CD14-positive monocyte (primary cell): ENCODE data around the gene PLVAP. TPM values are rescaled to one million over a fixed set of nuclear protein-coding genes. Genes with fewer than 3 reads are reported as not detected.

Experiments
- DNase-seq, 3 donors: peaks; one replicate each; pipeline ENCODE4 v3.0.0-alpha.2; 2011 to 2022
- H2AFZ ChIP-seq: 2 replicates; pipeline ENCODE4 v1.6.0; 2012; ENCODE audit warnings: mild to moderate bottlenecking, low read depth, low read length, inconsistent platforms; ENCODE audit not compliant: insufficient read depth, poor library complexity, severe bottlenecking
- H3K27ac ChIP-seq, 2 donors: 1 replicate in 1 of 2; 2 replicates in 1 of 2; pipeline ENCODE4 v1.5.1; 2012 to 2013; ENCODE audit warnings: low read length in 2 of 2, control low read depth in 1 of 2, inconsistent platforms in 1 of 2, low read depth in 1 of 2, mild to moderate bottlenecking in 1 of 2
- H3K27me3 ChIP-seq, 2 donors: one replicate each; pipeline versions ENCODE4 v1.6.0 to v1.6.1; 2011 to 2013; ENCODE audit warnings: low read length in 2 of 2; ENCODE audit not compliant: control insufficient read depth in 2 of 2, insufficient read depth in 2 of 2
- H3K36me3 ChIP-seq, 2 donors: replicated peaks in 1 of 2; 1 replicate in 1 of 2; 2 replicates in 1 of 2; pipeline versions ENCODE4 v1.5.1 to v1.6.1; 2012 to 2013; ENCODE audit warnings: low read length in 2 of 2, control low read depth in 1 of 2, inconsistent platforms in 1 of 2, mild to moderate bottlenecking in 1 of 2; ENCODE audit not compliant: insufficient read depth in 2 of 2, control insufficient read depth in 1 of 2
- H3K4me1 ChIP-seq, 2 donors: 1 replicate in 1 of 2; 2 replicates in 1 of 2; pipeline versions ENCODE4 v1.5.1 to v1.6.1; 2012 to 2013; ENCODE audit warnings: low read length in 2 of 2, control low read depth in 1 of 2, inconsistent platforms in 1 of 2, mild to moderate bottlenecking in 1 of 2, moderate library complexity in 1 of 2; ENCODE audit not compliant: insufficient read depth in 2 of 2, control insufficient read depth in 1 of 2
- H3K4me2 ChIP-seq: replicated peaks from 2 replicates; pipeline ENCODE3; 2012; ENCODE audit warnings: low read length, moderate library complexity, mild to moderate bottlenecking; ENCODE audit not compliant: poor library complexity, severe bottlenecking; ENCODE audit errors: extremely low read depth
- H3K4me3 ChIP-seq, 3 experiments: fragments of 200-600 bp in 1 of 3; sonication (generic) in 1 of 3; replicated peaks in 1 of 3; 1 replicate in 2 of 3; 2 replicates in 1 of 3; pipeline ENCODE4 v1.5.1; 2011 to 2013; ENCODE audit warnings: low read length in 3 of 3, mild to moderate bottlenecking in 3 of 3, control low read depth in 2 of 3, low read depth in 2 of 3, inconsistent platforms in 1 of 3, moderate library complexity in 1 of 3
- H3K79me2 ChIP-seq: 2 replicates; pipeline ENCODE4 v1.6.0; 2012; ENCODE audit warnings: mild to moderate bottlenecking, control low read depth, inconsistent platforms, low read length, moderate library complexity; ENCODE audit not compliant: insufficient read depth
- H3K9ac ChIP-seq: 2 replicates; pipeline ENCODE4 v1.6.0; 2017; ENCODE audit warnings: low read length, mild to moderate bottlenecking; ENCODE audit not compliant: insufficient read depth, poor library complexity, severe bottlenecking
- H3K9me3 ChIP-seq, 2 donors: replicated peaks in 1 of 2; 1 replicate in 1 of 2; 2 replicates in 1 of 2; pipeline versions ENCODE4 v1.5.1 to v1.6.1; 2012 to 2013; ENCODE audit warnings: low read length in 2 of 2, control low read depth in 1 of 2; ENCODE audit not compliant: control insufficient read depth in 1 of 2, insufficient read depth in 1 of 2
- H4K20me1 ChIP-seq: 2 replicates; pipeline ENCODE4 v1.6.0; 2012; ENCODE audit warnings: mild to moderate bottlenecking, low read length, control low read depth, moderate library complexity; ENCODE audit not compliant: insufficient read depth
- H3K27ac Mint-ChIP-seq, 7 donors: one replicate each; pipeline ENCODE4 v1.8.0; 2020; ENCODE audit warnings: mild to moderate bottlenecking in 7 of 7, mixed read lengths in 7 of 7, moderate library complexity in 6 of 7, inconsistent platforms in 2 of 7
- H3K27me3 Mint-ChIP-seq, 3 donors: one replicate each; pipeline ENCODE4 v1.8.0; 2021 to 2022; ENCODE audit warnings: low read depth in 3 of 3, mild to moderate bottlenecking in 3 of 3, mixed read lengths in 3 of 3, moderate library complexity in 3 of 3, inconsistent platforms in 1 of 3
- H3K36me3 Mint-ChIP-seq, 2 donors: one replicate each; pipeline ENCODE4 v1.8.0; 2020; ENCODE audit warnings: mixed read lengths in 2 of 2, inconsistent platforms in 1 of 2, mild to moderate bottlenecking in 1 of 2
- H3K4me1 Mint-ChIP-seq: one replicate; pipeline ENCODE4 v1.8.0; 2020; ENCODE audit warnings: mild to moderate bottlenecking, mixed read lengths
- H3K4me3 Mint-ChIP-seq, 2 donors: one replicate each; pipeline ENCODE4 v1.8.0; 2020; ENCODE audit warnings: mild to moderate bottlenecking in 2 of 2, mixed read lengths in 2 of 2, moderate library complexity in 1 of 2
- H3K9me3 Mint-ChIP-seq, 7 donors: one replicate each; pipeline ENCODE4 v1.8.0; 2020 to 2022; ENCODE audit warnings: mixed read lengths in 7 of 7, mild to moderate bottlenecking in 6 of 7, moderate library complexity in 6 of 7, inconsistent platforms in 2 of 7
- CTCF ChIP-seq: fragments of 200-600 bp; IDR thresholded peaks from one replicate; pipeline ENCODE4 v1.8.0; 2022; ENCODE audit warnings: antibody characterized with exemption, mild to moderate bottlenecking
- WGBS: methylation state at CpG from one replicate; pipeline ENCODE4 v1.1.5; 2013; ENCODE audit warnings: missing lambda C conversion rate; ENCODE audit not compliant: insufficient coverage; 5-methylcytosine and 5-hydroxymethylcytosine counted together
- intact Hi-C, 2 donors: fragments of 100-400 bp; cut with micrococcal nuclease; formaldehyde crosslinking; loops; one replicate each; pipeline versions ENCODE4 v1.15.0 to v1.15.1; 2023
- polyA plus RNA-seq, 3 donors: library from polyadenylated mRNA; depleted of rRNA in 1 of 3; unstranded in 2 of 3; stranded (reverse) in 1 of 3; fragments of 300-500 nt in 2 of 3; fragments of >200 nt in 1 of 3; fragmentation: Illumina TruSeq in 2 of 3; gene quantifications; 1 replicate in 2 of 3; 2 replicates in 1 of 3; pipeline ENCODE4 v1.2.3, GENCODE V29; 2012 to 2021

The PLVAP gene
- polyA plus RNA-seq, 3 donors: 0.08 to 0.81 TPM; not detected in 1

GRCh38 chr19:17302391-17303166, 74.6 kb downstream of the PLVAP start:
- peaks cover 6 to 11% of the 10 kb centered on the region in 2 donors for H3K9me3 ChIP-seq
- Mint-ChIP-seq H3K36me3 (peaks cover 12 to 32% of the 10 kb centered on the region in 2 donors), H3K27me3 (no peaks in the 10 kb centered on the region), H3K27ac (peak overlapping the region; percentile 42 to 78 (median 63)), H3K4me1 (peaks cover 31% of the 10 kb centered on the region), H3K4me3 (peak overlapping the region; percentile 83 to 88), H3K9me3 (peaks cover 4 to 13% (median 11%) of the 10 kb centered on the region in 7 donors)
- peak overlapping the region; percentile 65 for H3K9ac ChIP-seq
- WGBS: under 1% methylated on average over 26 of the region's 29 CpGs
- H3K27me3 ChIP-seq: no peaks in the 10 kb centered on the region
- H3K79me2 ChIP-seq: peaks cover 49% of the 10 kb centered on the region
- intact Hi-C loops: loop anchor here in 1 of 2 donors (5.0 kb wide), 1 partner anchor 35 kb away; the partner anchor contains the start of gene GTPBP3
- peaks cover 18% of the 10 kb centered on the region for H4K20me1 ChIP-seq
- DNase-seq: peak; percentile 42 to 72 (median 69)
- peak overlapping the region; percentile 84 for H2AFZ ChIP-seq
- H3K36me3 ChIP-seq: peaks cover 2 to 13% of the 10 kb centered on the region in 2 donors
- H3K4me2 ChIP-seq: peak overlapping the region; percentile 97
- TF ChIP-seq CTCF: no peak
- H3K4me3 ChIP-seq: peak overlapping the region; percentile 63 to 81 (median 80)
- peak overlapping the region; percentile 33 to 55 for H3K27ac ChIP-seq
- peaks cover 42 to 46% of the 10 kb centered on the region in 2 donors for H3K4me1 ChIP-seq

Other genes starting within 250 kb of the PLVAP start
- 10 to 100 TPM; 26.5 to 39.8 (median 29.7) TPM for gene USE1, start 162.0 kb downstream of the PLVAP start, polyA plus RNA-seq
- 10 to 100 TPM; 31.8 to 59.9 (median 57.6) TPM for gene OCEL1, start 151.1 kb downstream of the PLVAP start, polyA plus RNA-seq
- gene NR2F6, start 131.4 kb downstream of the PLVAP start, polyA plus RNA-seq: 1 to 10 TPM in 2 of 3 donors, under 1 TPM in 1; 0.87 to 5.1 (median 1.7) TPM
- not detected for gene USHBP1, start 112.6 kb downstream of the PLVAP start, polyA plus RNA-seq
- gene BABAM1, start 109.9 kb downstream of the PLVAP start, polyA plus RNA-seq: 100 to 1,000 TPM in 1 of 3 donors, 10 to 100 TPM in 2; 76.9 to 106 (median 90.3) TPM
- 1 to 10 TPM; 1.3 to 8.5 (median 2.2) TPM for gene ANKLE1, start 95.4 kb downstream of the PLVAP start, polyA plus RNA-seq
- gene ABHD8, start 73.9 kb downstream of the PLVAP start, polyA plus RNA-seq: 10 to 100 TPM; 11.3 to 14.9 (median 12.5) TPM
- gene MRPL34, start 71.5 kb downstream of the PLVAP start, polyA plus RNA-seq: 100 to 1,000 TPM in 2 of 3 donors, 10 to 100 TPM in 1; 13.2 to 208 (median 155) TPM
- gene DDA1, start 67.8 kb downstream of the PLVAP start, polyA plus RNA-seq: 10 to 100 TPM; 22.5 to 49.5 (median 23.8) TPM
- gene ANO8, start 42.5 kb downstream of the PLVAP start, polyA plus RNA-seq: 10 to 100 TPM in 1 of 3 donors, under 1 TPM in 1, not detected in 1; 0.11 to 14.1 TPM
- gene GTPBP3, start 39.8 kb downstream of the PLVAP start, polyA plus RNA-seq: 10 to 100 TPM in 1 of 3 donors, 1 to 10 TPM in 2; 1.0 to 22.0 (median 1.7) TPM
- under 1 TPM in 1 of 3 donors, not detected in 2; 0.52 TPM for gene CCDC194, start 16.9 kb upstream of the PLVAP start, polyA plus RNA-seq
- gene BST2, start 28.3 kb upstream of the PLVAP start, polyA plus RNA-seq: 100 to 1,000 TPM; 225 to 284 (median 272) TPM
- gene MVB12A, start 42.7 kb upstream of the PLVAP start, polyA plus RNA-seq: 10 to 100 TPM; 43.2 to 47.8 (median 43.7) TPM
- gene TMEM221, start 71.3 kb upstream of the PLVAP start, polyA plus RNA-seq: not detected
- not detected for gene NXNL1, start 83.6 kb upstream of the PLVAP start, polyA plus RNA-seq
- 10 to 100 TPM; 27.1 to 36.5 (median 27.6) TPM for gene SLC27A1, start 93.2 kb upstream of the PLVAP start, polyA plus RNA-seq
- gene PGLS, start 134.3 kb upstream of the PLVAP start, polyA plus RNA-seq: 100 to 1,000 TPM; 116 to 158 (median 141) TPM
- 100 to 1,000 TPM in 1 of 3 donors, 10 to 100 TPM in 2; 66.8 to 176 (median 68.8) TPM for gene COLGALT1, start 178.3 kb upstream of the PLVAP start, polyA plus RNA-seq